GM18907 (cell line): ENCODE data around the gene B4GALT7.
A peak's percentile ranks its signal among the peaks of the same experiment; 100 is the strongest.

Experiments used
- ATAC-seq: cut with Tn5 transposase; IDR thresholded peaks from one replicate; pipeline ENCODE4 v1.9.1; 2021; ENCODE audit warnings: mild to moderate bottlenecking, moderate library complexity; ENCODE audit not compliant: unreplicated experiment

B4GALT7 gene

DNA sequence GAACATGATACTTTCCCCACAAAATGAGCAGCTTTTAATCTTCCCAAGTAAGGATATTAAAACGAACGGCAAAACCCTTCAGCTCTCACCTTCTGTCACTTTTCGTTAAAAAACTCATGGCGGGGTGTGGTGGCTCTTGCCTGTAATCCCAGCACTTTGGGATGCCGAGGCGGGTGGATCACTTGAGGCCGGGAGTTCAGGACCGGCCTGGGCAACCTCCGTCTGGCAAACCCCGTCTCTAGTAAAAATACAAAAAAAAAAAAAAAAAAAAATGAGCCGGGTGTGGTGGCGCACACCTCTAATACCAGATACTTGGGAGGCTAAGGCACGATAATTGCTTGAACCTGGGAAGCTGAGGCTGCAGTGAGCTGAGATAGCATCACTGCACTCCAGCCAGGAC, 7.0 kb upstream of the B4GALT7 start:
- ATAC-seq = no peak

DNA sequence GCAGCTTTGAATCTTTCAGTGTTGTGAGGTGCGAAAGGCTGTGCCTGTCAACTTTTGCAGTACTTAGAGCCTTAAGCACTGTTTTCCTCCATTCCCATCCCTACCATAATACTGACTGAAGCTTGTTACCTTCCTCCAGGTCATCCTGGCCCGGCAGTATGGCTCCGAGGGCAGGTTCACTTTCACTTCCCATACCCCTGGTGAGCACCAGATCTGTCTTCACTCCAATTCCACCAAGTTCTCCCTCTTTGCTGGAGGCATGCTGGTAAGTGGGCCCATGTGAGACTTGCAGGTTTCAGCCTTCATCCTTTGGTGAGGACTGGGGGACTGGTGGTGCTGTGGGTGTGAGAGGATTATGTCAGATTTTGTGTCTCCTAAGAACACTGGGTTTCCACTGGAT, 6.4 kb upstream of the B4GALT7 start:
- ATAC-seq = no peak

DNA sequence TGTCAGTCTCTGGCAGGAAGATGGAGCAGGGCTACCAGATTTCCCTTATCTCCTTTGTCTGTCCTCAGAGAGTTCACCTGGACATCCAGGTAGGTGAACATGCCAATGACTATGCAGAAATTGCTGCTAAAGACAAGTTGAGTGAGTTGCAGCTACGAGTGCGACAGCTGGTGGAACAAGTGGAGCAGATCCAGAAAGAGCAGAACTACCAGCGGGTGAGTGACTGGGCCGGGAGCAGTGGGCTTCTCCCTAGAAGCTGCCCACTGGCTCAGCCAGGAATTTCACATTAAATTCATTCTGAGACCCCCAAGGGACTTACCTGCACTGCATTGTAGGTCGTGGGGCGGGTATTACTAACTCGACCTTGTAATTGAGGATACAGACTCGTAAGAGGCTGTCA, 5.9 kb upstream of the B4GALT7 start:
- no peak for ATAC-seq

DNA sequence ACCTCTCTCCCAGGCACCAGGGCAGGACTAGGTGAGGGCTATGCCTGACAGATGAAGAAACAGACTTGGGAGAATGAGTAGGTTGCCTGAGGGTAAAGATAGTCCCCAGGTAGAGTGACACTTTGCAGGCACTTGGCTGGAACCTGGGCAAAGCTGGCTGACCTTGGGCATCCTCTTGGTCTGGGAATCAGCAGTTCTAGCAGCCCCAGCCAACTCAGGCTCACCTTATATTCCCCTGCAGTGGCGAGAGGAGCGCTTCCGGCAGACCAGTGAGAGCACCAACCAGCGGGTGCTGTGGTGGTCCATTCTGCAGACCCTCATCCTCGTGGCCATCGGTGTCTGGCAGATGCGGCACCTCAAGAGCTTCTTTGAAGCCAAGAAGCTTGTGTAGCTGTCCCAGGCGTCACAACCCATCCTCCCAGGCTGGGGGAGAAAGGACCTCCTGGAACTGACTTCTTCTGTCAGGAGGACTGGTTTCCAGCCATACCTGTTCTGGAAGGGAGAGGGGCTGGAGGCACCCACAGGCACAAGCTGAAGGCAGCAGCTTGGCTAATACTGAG, 4.8 kb upstream of the B4GALT7 start:
- no peak for ATAC-seq

DNA sequence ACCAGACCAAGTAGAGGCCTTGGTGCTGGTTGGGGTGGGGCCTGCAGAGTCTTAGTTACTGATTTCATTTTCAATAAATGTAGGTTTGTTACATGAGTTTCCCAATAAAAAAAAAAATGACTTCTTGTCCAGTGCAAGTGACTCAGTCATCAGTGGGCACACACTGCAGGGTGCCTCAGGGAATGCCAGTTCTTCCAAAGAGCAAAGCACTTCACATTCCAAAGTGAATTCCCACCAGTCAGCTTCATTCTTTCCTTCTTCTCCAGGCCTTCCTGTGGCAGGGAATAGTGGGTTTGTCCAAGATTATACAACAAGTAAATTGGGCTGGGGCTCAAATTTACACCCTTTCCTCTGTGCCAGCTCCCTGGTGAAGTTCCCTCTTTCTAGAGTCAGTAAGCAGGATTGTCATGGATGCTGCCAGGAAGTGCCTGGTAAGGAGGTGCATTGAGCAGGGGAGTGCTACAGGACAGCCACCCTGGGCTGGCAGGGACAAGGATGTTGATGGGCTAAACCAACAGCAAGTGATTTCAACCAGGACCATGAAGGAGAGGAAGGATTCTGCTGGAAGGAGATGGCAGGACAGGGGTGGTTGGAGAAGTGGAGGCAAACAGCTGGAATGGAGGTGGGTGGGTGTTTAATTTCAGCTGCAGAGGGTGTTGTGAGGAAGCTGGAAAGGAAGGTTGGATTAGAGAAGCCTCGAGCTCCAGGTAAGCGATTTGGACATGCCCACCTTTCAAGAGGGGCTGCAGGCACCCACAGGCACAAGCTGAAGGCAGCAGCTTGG, 3.7 kb upstream of the B4GALT7 start:
- no peak for ATAC-seq

DNA sequence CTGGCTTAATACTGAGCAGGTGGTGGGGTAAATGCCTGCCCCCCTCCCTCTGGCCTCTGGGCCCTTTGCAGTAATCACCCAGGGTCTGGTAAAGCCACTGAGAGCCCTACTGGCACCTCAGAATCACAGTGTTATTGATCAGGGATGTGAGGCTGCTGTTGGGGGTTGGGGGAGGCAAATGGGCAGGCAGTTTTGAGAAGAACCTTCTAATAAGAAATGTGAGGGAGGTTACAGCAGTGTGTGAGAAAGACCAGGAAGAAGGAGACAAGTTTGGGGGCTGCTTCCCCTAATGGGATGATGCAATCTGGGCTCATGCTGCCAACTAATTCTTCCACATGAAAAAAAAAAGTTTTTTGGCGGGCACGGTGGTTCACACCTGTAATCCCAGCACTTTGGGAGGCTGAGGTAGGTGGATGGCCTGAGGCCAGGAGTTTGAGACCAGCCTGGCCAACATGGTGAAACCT, 3.1 kb upstream of the B4GALT7 start:
- ATAC-seq = no peak

DNA sequence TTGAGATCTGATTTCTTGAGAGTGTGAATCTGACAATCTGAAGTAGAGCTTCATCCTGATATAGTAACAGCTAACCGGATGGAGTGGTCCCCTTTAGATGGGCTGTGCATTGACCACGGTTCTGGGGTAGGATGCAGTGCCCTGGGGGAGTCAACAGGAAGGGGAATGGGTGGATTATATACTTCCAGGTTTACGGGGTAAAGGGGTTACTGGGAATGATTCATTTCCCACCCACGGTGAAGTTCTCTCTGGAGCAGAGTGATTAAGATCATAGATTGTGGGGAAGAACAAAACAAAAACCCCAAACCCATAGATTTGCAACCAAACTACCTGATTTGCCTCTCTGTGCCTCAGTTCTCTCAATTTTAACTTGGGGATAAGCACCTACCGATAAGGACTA, 1.5 kb upstream of the B4GALT7 start:
- no peak for ATAC-seq

DNA sequence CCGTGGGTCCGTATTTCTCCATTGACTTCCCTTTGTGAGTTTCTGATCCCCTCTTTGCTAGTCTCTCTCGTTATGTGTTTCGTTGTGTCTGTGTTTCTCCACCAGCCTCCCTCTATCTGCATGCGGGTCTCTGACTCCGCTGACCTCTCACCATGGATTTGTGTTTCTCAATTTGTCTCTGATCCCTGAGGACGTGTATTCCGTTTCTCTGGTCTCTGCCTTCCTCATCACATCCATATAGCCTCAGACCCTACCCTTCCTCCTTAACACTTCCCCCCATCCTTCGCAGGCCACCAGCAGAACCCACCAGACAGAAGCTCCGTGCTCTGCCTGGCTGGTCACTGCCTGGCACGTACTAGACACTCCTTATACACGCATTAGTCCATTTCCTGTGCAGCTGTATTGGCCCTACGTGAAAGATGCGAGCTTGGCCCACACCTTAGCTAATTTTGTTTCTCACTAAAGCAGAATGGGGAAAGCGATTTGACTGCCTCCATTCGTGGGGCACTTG, 631 bp downstream of the B4GALT7 start:
- ATAC-seq = no peak

DNA sequence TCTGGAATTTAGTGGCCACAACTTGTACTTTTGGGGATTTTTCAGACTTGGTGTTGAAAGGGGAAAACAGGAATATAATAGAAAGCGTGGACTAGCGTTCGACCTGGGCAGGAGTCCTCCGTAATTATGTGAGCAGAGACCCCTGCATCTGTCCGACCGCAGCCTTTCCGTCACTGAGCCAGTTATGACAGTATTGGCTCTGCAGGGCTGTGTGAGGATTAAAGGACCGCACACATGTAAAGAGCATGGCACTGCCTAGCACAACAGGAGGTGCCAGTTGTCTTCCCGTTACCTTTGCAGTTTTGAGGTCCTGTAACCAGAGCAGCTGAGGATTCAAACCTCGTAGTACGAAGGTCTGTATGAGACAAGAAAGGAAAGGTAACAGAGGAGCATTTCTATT, 1.2 kb downstream of the B4GALT7 start:
- ATAC-seq = no peak

DNA sequence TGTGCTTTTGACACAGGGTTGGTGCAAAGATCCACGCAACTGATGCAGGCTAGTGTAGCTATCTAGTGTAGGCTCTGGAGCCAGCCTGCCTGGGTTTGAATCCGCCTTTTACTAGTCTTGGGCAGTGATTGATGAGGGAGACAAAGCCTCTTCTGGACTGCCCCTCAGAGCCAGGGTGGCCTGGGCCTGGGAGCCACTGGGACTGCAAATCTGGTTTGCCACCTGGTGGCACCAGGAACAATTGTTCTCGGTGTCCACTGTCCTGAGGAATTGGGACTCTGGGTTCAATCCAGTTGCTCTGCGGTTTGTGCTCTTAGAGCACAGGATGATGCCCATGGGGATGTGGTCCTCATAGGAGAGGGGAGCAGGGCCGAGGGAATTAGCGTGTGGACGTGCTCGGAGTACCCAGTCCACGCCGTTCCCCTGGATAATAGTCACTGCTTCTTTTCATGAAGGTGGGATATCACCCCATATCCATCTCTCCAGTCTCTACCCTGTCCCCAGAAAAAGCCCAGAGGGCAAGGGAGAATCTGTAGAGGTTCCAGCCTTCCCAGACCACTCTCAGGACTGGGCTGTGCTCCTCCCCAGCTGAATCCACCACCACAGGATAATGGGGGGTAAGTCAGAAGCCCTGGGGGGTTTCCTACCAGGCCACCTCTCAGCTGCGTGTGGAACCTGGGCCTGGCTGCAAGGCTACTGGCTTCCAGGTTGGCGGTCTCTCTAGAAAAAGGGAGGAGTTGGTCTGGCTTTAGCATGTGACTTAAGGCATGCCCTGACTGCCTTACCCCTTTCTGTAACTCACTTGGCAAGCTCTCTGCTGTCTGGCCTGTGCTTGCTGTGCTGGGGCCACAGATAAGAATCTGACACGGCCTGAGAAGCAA, 1.9 kb downstream of the B4GALT7 start:
- ATAC-seq = no peak

DNA sequence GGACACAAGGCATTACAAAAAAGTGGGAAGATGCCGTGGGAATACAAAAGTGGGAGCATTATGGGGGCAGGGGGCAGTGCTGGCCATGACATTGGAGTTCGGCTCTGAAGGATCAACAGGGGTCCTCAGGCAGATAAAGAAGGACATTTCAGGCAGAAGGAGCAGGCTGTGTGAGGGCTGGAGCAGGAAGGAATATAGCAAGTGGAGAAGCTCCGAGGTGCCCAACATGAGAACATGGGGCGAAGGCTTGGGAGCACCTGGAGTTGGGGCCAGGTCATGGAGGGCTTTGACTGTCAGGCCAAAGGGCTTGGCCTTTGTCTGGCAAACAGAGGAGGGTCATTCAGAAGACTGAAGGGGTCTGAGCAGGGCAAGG, 2.5 kb downstream of the B4GALT7 start:
- ATAC-seq = no peak

DNA sequence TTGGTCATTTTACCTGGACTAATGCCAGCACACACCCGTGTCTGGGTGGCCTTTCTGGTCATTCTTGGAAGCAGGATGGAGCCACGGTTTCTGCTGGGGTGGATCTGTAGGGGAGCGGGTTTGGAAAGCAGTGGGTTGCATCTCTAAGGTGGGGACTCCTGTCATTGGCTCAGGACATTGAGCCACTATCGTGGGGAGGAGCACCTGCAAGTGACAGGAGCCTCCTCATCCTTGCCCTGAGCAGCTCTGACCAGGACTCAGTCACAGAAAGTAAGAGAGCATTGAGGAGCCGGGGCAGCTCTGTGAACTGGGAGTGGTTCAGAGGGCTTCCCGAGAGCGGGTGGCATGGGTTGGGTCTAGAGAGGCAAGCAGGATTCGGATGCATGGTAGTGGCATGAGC, 3.7 kb downstream of the B4GALT7 start:
- ATAC-seq = no peak

DNA sequence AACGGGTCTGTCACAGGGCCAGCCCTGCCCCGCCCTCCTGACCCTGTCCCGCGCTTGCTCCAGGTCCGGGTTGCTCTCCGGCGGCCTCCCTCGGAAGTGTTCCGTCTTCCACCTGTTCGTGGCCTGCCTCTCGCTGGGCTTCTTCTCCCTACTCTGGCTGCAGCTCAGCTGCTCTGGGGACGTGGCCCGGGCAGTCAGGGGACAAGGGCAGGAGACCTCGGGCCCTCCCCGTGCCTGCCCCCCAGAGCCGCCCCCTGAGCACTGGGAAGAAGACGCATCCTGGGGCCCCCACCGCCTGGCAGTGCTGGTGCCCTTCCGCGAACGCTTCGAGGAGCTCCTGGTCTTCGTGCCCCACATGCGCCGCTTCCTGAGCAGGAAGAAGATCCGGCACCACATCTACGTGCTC, 4.2 kb downstream of the B4GALT7 start:
- ATAC-seq = no peak

DNA sequence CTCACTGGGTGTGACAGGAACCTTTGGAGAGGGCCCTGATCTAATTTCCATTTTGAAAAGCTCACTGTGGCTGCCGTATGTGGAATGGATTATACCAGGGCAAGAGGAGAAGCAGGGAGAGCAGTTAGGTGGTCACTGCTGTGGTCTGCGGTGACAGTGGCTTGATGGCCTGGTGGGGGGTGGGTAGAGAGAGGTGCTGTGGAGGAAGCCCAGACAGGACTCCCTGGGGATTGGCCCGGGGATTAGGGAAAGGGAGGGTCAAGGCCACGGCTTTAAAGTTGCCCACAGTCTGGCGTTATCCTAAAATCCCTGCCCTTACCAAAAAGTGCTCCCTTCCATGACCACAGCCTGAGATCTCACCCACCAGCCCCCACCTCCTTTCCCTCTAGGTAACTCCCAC, 4.7 kb downstream of the B4GALT7 start:
- no peak for ATAC-seq

DNA sequence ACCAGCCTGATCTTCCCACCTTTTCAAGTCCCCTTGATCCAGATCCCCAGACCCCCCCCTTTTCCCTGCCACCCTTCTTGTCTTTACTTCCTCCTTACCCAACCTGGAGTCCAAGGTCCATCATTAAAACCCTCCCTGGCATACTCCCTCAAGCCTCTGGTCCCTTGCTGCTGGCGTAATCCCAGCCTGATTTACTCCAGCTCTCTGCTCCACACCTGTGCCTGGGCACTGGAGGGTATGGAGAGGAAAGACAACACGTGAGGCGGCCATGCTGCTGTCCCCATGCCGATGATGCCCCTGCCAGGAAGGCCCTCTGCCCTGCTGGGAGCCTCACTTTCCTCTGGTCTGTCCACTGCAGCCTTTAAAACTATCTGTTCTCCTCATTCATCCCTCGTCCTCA, 5.1 kb downstream of the B4GALT7 start:
- no peak for ATAC-seq

DNA sequence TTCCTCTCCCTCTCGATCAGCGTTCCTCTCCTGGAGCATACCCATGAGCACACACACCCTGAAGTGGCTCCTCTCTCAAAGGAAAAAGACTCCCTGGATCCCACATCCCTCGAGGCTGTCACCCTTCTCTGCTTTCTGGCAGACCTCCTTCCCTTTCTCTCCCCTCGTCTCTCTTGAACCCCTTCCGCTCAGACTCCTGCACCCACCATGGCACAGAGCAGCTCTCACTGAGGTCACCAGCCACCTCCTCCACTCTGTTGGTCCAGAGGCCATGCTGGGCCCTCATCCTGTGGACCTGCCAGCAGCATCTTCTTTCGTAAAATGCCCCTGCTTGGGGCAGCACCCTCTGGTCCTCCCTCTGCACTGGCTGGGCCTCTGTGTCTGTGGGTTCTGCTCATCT, 5.7 kb downstream of the B4GALT7 start:
- no peak for ATAC-seq

DNA sequence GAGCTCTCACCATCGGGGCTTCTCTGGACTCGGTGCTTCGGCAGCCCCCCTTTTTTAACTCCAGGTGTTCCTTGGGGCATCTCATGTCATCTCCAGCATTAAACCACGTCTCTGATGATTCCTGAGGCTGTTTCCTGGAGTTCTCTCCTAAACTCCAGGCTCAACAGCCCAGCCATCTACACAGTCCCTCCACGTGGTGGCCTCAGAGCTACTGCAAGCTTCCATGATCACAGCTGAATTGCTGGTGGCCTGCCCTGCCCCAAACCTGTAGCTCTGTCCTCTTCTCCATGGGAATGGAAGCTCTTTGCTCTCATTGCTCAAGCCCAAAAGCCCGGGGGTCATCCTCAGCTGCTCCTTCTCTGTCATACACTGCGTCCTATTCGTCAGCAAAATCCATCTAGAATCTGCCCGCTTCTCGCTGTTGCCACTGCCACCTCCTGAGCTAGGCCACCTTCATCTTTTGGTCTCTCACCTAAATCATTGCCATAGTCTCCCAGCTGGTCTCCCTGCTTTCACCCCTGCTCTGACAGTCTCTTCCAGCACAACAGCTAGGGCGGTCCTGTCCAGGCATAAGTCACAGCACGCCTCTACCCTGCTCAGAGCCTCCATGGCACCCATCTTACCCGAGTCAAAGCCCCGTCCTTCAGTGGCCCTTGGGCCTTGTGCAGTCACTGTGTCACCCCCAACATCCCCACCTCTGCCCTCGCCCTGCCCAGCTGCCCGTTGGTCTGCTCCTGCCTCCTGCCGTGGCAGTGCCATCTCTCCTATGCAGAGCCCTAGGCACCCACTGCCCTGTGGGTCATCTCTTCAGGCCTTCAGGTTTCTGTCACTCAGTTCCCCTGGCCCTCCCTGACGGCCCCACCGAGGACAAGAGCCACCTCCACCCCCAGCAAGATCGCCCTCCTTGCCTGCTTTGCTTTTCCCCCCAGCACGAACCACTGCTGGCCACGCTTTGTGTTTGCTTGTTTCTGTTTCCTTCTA, 6.4 kb downstream of the B4GALT7 start:
- ATAC-seq = no peak

DNA sequence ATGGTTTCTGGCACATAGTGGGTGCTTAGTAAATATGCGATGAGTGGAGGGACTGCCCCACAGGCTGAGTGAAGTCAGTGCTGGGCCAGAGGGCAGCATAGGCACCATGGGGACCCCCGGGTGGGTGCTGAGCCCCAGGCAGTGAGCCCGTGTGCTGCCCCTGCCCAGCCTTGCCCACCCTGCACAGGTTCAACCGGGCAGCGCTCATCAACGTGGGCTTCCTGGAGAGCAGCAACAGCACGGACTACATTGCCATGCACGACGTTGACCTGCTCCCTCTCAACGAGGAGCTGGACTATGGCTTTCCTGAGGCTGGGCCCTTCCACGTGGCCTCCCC, 7.2 kb downstream of the B4GALT7 start:
- peak; percentile 8 for ATAC-seq

DNA sequence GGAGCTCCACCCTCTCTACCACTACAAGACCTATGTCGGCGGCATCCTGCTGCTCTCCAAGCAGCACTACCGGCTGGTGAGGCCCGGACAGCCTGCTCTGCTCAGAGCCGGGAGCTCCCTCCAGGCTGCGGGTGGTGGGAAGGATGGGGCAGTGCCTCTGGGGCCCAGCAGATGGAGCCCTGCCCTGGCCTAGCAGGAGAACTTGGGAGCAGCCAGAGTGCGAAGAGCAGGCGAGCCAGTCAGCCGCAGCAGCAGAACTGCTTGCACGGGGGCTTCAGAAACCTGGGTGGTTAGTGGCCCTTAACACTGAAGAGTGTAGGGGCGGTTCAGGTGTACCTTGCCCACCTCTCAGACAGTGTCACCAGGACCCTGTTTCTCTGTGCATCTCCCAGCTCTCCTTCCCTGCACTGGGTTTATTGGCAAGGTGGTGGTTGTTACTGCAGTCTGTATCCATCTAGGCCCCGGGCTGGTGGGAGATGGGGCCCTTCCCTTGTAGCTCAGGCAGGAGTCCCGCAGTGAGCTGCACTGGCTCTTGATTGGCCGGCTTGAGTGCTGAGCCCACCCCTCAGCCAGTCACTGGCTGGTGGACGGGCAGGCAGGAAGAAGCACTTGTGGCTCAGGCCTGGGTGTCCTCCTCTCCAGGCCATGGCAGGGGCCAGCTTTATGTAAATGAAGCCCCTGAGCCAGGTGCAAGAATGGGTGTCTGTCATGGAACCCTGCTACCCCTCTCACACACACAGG, 7.7 kb downstream of the B4GALT7 start:
- peak; percentile 46 for ATAC-seq
